GM21526 (cell line): ENCODE measurements around the gene SOX13.
"Not testable (repeated sequence)": the region's sequence is repeated elsewhere in the genome, so short reads cannot be mapped to it uniquely, and the experiment has no call there.

Experiments used
- ATAC-seq: cut with Tn5 transposase; IDR thresholded peaks from one replicate; pipeline ENCODE4 v1.9.1; 2021; ENCODE audit warnings: moderate library complexity; ENCODE audit not compliant: unreplicated experiment, low FRiP score

The SOX13 gene

GRCh38 chr1:204084247-204084772, 11.4 kb downstream of the SOX13 start:
- ATAC-seq = no peak

DNA sequence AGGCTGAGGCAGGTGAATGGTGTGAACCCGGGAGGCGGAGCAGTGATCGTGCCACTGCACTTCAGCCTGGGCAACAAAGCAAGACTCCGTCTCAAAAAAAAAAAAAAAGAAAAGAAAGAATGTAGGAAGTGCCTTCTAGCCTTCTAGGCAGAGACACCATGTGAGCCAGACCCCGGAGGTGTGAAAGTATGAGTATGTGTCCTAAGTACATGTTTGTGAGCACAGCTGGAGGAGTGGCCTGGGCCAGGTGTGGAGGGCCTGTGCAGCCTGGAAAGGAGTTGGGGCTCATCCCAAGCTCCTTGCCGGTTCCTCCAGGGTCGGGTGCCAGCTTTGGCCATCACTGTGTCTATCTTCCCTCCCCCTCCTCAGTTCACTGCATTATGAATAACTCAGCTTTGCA, 13.0 kb downstream of the SOX13 start:
- ATAC-seq = no peak

DNA sequence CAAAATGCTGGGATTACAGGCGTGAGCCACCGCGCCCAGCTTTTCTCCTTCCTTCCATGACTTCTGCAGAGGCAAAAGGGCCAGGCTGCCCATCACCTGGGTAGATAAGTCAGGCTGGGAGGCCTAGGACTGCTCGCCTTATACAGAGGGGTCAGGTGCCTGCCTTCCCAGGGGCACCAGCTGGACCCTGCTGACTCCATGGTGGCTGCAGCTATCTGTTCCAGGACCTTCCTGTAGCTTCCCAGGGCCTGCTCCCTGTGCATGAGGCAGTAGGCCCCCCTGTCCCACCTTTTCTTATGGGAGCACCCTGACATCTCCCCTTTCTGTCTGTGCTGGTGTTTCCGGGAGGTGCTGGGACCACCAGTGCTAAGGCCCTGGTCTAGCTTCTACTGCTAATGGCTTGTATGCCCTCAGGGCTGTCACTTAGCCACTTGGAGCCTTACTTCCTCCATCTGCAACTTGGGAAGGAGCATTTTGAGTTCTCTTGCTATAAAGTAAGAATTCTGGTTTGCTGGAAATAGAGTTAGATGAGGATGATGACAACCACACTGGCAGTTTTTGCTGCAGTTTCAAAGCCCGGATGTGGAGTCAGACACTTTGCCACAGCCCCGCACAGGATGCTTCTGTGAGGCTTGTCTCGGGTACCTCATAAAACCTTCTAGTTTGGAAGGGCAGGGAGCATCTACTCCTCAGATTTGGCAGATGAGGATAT, 14.4 kb downstream of the SOX13 start:
- no peak for ATAC-seq

DNA sequence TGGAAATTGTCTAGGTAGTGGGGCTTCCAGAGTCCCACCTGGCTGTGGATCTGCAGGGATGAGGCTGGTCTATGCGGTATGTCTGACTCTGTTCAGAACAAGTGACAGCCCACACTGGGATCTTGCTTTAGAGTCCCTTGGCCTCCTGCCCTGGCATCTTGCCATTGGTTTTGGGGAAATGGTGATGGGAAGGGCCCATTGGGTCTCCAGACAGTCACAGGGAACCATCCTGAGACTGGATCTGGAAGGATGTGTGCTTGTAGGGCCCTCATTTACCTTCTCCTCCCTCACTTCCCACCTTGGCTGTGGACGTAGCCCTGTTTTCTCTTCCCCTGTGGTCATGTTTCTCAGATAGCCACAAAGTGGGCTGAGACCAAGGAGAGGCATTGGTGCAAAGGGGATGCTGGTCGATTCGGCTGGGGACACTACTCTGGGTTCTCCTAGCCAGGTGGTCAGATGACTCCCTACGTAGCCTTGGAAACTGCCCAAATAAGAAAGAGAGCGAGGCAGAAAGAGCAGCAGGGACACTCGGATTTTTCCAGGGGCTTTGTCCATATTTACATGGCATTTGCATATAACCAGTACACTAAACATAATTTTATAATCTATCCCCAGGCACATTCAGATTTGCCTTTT, 15.1 kb downstream of the SOX13 start:
- ATAC-seq = no peak

- no peak for ATAC-seq
Measured at GRCh38 chr1:204088596-204088995, 15.7 kb downstream of the SOX13 start.

DNA sequence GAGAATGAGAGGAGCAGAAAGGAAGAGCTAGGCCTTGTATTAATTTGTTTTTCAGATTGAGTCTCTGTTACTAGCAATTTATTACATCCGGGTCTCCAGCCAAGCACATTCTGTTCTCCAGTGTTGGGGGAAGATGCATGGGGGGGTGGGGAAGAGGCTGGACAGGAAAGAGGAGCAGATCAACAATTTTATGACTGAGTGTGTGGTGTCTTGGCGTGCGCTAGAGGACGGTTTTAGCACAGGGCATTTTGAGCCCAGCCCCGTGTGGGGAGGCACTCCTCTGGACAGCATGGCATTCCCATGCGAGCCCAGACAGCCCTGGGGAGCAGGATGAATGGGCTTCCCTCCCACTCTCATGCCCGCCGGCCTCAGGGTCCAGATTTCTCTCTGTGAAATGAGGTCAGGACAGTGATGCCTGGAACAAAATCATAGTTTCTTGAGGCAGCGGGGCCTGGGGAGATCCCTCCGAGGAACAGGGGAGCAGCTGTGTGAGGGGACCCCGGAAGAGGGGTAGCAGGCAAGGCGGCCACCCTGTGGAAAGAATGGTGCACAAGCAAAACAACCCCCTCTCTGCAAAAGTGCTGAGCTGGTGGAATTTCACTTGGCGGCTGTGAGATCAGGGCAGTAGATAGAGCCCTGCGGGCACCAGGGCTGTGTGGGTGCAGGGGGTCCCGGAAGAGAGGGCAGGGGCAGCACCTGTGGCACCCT, 16.3 kb downstream of the SOX13 start:
- no peak for ATAC-seq

DNA sequence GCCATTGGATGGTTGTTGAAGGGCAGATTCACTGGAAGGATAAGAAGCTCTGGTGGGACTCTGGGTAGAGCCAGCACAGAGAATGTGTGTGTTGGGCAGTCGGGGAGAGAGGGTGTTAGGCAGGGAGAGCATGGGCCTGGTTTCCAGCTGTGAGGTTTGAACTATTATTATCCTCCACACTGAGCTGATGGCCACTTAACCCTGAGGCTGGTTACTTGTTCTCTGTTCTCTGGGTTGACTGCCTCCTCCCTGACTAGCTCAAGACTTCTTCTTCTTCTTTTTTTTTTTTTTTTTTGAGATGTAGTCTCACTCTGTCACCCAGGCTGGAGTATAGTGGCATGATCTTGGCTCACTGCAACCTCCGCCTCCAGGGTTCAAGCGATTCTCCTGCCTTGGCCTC, 17.2 kb downstream of the SOX13 start:
- not testable (repeated sequence) for ATAC-seq

DNA sequence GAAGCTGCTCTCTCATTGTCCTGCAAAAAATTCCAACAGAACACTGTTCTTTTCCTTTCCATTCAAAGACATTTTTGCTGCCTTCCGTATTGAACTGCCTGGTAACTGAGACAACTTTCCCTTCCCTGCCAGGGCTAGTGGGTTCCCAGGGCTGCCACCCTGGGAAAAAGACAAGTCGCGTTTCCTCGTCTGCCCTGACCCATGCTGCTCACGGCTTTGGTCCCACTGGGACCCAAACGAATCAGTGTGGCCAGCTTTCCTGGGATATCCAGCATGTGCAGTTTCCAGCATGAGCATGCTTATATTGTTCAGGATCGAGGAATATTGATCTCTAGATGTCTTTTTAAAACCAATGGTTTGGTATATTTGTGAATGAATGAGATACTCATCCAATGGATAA, 18.2 kb downstream of the SOX13 start:
- no peak for ATAC-seq

- ATAC-seq = no peak
Measured at GRCh38 chr1:204091787-204092312, 18.9 kb downstream of the SOX13 start.

GRCh38 chr1:204092632-204093420, 19.9 kb downstream of the SOX13 start:
- no peak for ATAC-seq

DNA sequence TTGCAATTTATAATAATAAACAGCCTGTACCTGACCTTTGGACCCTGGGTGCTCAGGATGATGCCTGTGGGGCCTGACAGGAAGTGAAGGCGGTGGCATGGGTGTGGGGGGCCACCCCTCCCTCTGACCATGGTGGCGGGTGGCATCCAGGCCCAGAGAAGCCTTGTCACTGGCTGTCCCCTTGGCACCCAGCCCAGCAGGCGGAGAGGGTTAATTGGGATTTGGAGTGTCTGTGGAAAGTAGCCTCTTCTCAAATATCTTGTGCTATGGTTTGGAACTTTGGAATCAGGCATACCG, 20.5 kb downstream of the SOX13 start:
- ATAC-seq = no peak

DNA sequence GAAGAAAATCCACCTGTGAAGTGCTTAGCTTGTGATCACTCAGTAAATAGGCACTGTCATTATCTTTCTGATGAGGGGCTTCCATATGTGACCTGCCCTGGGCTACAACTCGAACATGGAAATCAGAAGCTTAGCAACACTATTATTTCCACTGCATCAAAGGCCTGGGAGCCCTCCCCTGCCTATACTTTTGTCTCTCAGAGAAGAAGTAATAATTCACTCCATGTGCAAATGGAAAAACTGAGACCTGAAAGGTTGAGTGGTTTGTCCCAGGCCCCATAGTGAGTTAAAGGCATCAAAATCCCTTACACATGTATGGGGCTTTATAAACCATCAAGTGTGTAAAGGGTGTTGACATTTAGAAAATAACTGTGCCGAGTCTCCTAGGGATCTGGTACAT, 20.9 kb downstream of the SOX13 start:
- ATAC-seq = no peak

- no peak for ATAC-seq
Measured at GRCh38 chr1:204094313-204094729, 21.4 kb downstream of the SOX13 start.

- ATAC-seq = no peak
Measured at GRCh38 chr1:204094856-204095634, 22.1 kb downstream of the SOX13 start.

DNA sequence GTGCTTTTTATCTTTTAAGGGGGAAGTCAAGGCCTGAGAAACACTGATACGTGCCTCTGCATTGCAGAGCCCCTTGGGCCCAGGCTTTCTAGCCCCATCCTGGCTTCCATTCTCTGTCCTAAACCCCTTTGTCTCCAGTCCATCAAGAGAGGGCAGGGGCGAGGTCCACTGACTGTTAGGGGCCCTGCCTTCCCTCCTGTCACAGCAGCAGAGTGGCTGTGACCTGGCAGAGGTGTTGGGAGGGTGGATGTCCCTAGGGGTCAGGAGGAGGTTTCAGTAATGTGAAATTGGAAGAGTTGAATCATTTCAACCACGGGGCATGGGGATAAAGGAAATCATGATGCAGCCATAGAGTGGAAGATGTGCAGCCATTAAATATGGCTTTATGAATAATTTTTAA, 24.0 kb downstream of the SOX13 start:
- no peak for ATAC-seq

DNA sequence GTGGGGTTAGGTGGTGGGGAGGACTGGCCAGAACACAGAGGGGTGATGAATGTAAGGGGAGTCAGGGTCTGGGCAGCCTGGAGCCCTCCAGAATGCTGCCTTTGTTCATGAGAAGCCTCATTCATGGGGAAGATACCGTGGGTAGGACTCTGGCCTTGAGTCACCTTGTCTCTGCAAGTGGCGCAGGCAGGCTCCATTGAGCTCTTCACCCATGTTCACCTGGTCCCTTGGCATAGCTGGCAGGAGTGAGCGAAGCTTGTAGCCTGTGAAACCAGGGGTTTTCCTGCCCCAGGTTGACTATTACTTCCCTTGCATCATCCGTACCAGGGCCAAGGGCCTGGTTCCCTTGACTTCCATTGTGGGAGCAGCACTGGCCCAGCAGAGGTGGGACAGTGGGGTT, 25.8 kb downstream of the SOX13 start:
- ATAC-seq = no peak

DNA sequence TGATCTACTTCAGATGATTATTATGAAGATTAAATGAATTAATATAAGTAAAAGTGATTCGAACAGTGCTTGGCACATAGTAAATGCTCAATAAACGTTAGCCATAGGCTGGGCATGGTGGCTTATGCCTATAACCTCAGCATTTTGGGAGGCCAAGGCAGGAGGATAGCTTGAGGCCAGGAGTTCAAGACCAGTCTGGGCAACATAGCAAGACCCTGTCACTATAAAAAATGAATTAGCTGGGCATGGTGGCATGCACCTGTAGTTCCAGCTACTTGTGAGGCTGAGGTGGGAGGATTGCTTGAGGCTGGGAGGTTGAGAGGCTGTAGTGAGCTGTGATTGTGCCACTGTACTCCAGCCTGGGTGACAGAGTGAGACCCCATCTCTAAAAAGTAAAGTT, 26.8 kb downstream of the SOX13 start:
- ATAC-seq = not testable (repeated sequence)

DNA sequence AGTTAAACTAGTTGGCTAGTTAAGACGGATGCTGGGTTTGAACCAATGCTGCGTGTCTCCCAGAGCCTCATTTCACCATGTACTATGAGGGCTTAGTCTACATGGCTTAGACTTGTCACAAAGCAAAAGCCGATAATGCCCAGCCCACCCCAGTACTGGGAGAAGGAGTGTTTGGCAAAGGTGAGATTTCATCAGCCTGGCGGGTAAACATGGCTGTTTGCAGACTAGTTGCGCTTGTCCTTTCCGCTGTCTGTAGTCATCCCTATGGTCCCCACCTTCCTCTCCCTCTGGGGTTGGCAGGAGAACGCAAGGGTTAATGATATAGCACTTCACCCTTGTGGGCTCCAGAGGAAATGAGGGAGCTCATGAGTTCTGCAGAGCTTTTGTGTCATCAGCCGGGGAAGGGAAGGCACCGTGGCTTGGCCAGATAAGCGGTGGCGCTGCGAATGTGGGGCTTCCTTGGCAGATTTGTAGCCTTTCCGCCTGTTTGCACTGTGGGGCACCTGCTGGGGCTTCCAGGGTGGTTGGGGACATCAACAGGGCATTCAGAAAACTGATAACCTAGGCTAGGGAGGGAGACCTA, 29.2 kb downstream of the SOX13 start:
- no peak for ATAC-seq

DNA sequence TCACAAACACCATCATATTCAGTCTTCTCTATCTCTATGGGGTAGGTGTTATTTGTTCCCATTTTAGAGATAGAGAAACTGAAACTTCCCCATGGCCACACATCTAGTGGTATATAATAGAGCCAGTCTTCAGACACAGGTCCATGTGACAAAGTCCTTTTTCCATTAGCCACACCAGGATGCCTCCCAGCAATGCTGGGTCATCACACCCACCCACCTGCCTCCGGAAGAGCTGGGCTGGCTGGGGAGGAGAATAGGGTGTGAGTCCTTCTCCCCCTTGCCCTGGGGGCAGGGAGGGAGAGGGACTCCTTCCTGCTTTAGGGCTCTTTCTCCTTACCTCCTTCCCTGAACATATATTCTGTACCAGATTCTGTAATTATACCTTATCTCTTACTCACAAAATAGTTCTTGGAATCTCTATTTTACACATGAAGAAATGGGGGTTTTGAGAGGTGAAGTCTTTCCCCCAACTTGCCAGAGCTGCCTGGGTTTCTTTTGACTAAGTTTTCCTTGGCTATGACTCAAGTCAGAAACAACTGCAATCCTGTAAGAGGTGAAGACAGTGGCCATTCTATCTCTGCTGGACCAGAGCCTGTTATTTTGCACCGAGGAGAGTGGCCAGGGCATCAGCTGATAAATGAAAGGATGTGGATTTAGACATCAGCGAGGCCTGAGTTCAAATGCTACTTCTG, 30.0 kb downstream of the SOX13 start:
- ATAC-seq = no peak
